Epithelial cell of proximal tubule (primary cell): ENCODE measurements around the gene CAMK2D. TPM values are rescaled to one million over a fixed set of nuclear protein-coding genes. Genes with fewer than 3 reads are reported as not detected.

Experiments
- DNase-seq: peaks from one replicate; pipeline ENCODE4 v3.0.0-alpha.2; 2011; ENCODE audit warnings: low read depth
- H3K4me3 ChIP-seq: 2 replicates; pipeline ENCODE4 v1.5.1; 2011; ENCODE audit warnings: low read depth, mild to moderate bottlenecking, low read length
- total RNA-seq: library from RNA; depleted of rRNA; stranded (reverse); fragments of >200 nt; gene quantifications from 2 replicates; pipeline ENCODE4 v1.2.3, GENCODE V29; 2015
- TF ChIP-seq, protein P1 (sequence below): conservative IDR thresholded peaks from 2 replicates; pipeline ENCODE4 v1.5.1; 2012; ENCODE audit warnings: low read depth, mild to moderate bottlenecking, low read length

Gene CAMK2D
- total RNA-seq, 1 donor from 2014 or later, result 42.2 TPM

- TF ChIP-seq, protein P1, sequence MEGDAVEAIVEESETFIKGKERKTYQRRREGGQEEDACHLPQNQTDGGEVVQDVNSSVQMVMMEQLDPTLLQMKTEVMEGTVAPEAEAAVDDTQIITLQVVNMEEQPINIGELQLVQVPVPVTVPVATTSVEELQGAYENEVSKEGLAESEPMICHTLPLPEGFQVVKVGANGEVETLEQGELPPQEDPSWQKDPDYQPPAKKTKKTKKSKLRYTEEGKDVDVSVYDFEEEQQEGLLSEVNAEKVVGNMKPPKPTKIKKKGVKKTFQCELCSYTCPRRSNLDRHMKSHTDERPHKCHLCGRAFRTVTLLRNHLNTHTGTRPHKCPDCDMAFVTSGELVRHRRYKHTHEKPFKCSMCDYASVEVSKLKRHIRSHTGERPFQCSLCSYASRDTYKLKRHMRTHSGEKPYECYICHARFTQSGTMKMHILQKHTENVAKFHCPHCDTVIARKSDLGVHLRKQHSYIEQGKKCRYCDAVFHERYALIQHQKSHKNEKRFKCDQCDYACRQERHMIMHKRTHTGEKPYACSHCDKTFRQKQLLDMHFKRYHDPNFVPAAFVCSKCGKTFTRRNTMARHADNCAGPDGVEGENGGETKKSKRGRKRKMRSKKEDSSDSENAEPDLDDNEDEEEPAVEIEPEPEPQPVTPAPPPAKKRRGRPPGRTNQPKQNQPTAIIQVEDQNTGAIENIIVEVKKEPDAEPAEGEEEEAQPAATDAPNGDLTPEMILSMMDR, result no peak
- no peak for DNase-seq
- no peak overlapping the region for H3K4me3 ChIP-seq
These were observed 226.8 kb downstream of the CAMK2D start for GRCh38 chr4:113534711-113535110.

DNA sequence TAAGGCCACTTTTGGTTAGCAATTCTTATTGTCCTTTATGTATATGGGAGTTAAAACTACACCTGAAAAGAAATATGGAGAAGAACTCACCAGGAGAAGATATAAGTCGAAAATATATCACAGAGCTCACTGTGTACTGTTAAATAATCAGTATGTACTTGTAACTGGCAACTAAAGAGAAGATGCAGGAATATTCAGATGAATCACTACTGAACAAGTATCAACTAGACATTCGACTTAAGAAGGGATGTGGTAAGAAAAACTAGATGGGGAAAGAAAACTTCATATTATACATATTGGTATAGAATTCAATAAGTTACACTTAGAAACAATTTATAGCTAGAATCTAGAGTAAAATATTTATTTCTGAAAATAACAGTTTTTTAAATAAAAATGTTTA is 230.0 kb downstream of the CAMK2D start:
- no peak overlapping the region for H3K4me3 ChIP-seq
- TF ChIP-seq, protein P1, result no peak
- DNase-seq, result no peak

DNA sequence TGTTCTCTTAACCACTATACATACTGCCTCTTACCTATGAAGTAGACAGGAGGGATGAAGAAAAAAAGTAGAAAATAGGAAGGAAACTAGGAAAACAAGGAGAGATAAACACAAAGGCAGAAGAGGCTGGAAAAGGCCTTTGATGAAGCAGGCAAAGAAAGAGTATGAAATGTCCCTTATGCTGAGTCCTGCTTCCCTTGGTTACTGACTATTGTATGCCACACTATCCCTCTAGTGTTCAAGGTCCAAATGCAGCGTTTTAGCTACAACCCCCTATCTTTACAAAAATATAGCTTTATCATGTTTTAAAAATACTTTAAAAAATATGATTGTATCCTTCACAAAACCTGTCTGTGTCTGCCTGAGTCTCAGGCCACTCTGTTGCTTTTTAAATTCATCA is 233.1 kb downstream of the CAMK2D start:
- DNase-seq, result no peak
- H3K4me3 ChIP-seq, result no peak overlapping the region
- TF ChIP-seq, protein P1, result no peak

- DNase-seq, result no peak
These were observed 236.0 kb downstream of the CAMK2D start for GRCh38 chr4:113525521-113525920.

DNA sequence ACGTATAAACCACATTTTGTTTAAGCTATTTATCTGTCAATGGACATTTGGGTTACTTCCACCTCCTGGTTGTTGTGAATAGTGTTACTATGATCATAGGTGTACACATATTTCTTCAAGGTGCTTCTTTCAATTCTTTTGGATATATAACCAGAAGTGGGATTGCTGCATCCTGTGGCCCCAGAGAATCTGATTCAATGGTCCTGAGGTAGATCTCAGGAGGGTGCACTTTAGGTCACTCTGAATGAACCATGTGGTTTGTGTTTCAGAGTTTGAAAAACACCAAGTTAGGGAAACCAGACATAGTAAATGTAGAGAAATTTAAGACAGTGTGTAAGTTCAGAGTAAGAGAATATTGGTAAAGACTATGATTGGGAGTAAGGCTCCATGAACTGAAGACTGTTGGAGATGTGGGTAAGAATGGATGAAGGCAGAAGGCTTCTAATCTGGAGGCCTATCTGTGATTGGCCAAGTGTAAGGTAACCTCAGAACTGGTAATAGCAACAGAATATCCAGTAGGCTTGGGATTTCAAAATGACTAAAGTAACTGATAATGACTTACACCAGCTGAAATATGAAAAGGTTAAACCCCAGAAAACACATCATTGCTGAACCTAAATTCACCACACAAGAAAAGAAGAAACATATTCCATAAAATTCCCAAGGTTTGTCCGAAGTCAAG is 236.9 kb downstream of the CAMK2D start:
- TF ChIP-seq, protein P1, result no peak
- H3K4me3 ChIP-seq, result no peak overlapping the region
- DNase-seq, result no peak

More at GRCh38 chr4:113525521-113525920, 236.0 kb downstream of the CAMK2D start:
- H3K4me3 ChIP-seq, result no peak overlapping the region
- TF ChIP-seq, protein P1, result no peak

DNA sequence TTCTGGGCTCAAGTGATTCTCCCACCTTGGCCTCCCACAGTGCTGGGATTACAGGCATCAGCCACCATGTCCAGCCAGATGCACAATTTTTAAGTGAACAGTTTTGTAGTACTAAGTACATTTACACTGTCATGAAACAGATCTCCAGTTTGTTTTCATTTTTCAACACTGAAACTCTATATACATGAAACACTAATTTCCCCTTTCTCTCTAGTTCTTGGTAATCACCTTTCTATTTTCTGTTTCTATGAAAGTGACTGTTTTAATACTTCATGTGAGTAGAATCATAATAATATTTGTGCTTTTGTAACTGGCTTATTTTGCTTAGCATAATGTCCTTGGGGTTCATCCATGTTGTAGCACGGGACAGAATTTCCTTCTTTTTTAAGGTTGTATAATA is 237.4 kb downstream of the CAMK2D start:
- no peak for DNase-seq
- TF ChIP-seq, protein P1, result no peak
- H3K4me3 ChIP-seq, result no peak overlapping the region

GRCh38 chr4:113522433-113522832 is 239.1 kb downstream of the CAMK2D start:
- TF ChIP-seq, protein P1, result no peak
- no peak for DNase-seq
- H3K4me3 ChIP-seq, result no peak overlapping the region
